Activated CD8-positive, alpha-beta T cell treated with anti-CD3 and anti-CD28 coated beads, Interleukin-2, amount 10 ng/mL, durations not matched to agents 7 days and 5 days (primary cell): ENCODE data around the gene C1GALT1C1. TPM values are rescaled to one million over a fixed set of nuclear protein-coding genes. Genes with fewer than 3 reads are reported as not detected.

Experiments used
- total RNA-seq, 2 experiments: library from RNA; stranded (reverse); gene quantifications; one replicate each; pipeline ENCODE4 v1.2.3, GENCODE V29; 2021

The C1GALT1C1 gene
- total RNA-seq, 2 experiments from 2014 or later: 21.1 to 21.9 TPM

Other genes starting within 250 kb of the C1GALT1C1 start
- gene LAMP2, start 160.8 kb downstream of the C1GALT1C1 start, total RNA-seq: 10 to 100 TPM; 36.8 to 37.9 TPM
- gene CUL4B, start 69.1 kb downstream of the C1GALT1C1 start, total RNA-seq: 10 to 100 TPM; 29.3 to 31.4 TPM
- gene MCTS1, start 26.0 kb downstream of the C1GALT1C1 start, total RNA-seq: 10 to 100 TPM; 56.0 to 60.5 TPM
- not detected for gene CT47B1, start 245.8 kb upstream of the C1GALT1C1 start, total RNA-seq